Measurements from ENCODE around the gene GATA5. TPM values are rescaled to one million over a fixed set of nuclear protein-coding genes. Genes with fewer than 3 reads are reported as not detected.

GATA5 gene
- total and polyA plus RNA-seq, 10 donors, result 0.02 to 0.19 (median 0.13) TPM; not detected in 7

- Histone ChIP-seq H3K27me3 (replicated peaks in 1 of 7) (peaks cover 0 to 31% (median 4%) of the 10 kb centered on the region in 7 donors), H3K4me1 (peaks cover 0 to under 1% (median 0%) of the 10 kb centered on the region in 6 donors), H3K36me3 (no peaks in the 10 kb centered on the region), H3K27ac (no peak overlapping the region), H3K9me3 (no peaks in the 10 kb centered on the region), H3K4me3 (no peak overlapping the region)
- 83 to 91% (median 89%) methylated on average over 17 to 22 of the region's 22 CpGs for WGBS, 5 donors
- TF ChIP-seq POLR2AphosphoS5 (IDR thresholded peaks at IDR 0.05), result no peak
- no peak for TF ChIP-seq CTCF (IDR thresholded peaks at IDR 0.05 in 8 of 11, conservative IDR thresholded peaks at IDR 0.05 in 3 of 11)
- no peak for TF ChIP-seq POLR2A (IDR thresholded peaks at IDR 0.05)
- no peak for DNase-seq
- intact Hi-C loops (cut with DNase I; ENCODE audit: low total_unique reads), result no loop called here
Measured at GRCh38 chr20:62507991-62508640, 32.3 kb upstream of the GATA5 start.

GRCh38 chr20:62507323-62507722 lies 31.5 kb upstream of the GATA5 start:
- WGBS, 5 donors, result 39 to 71% (median 66%) methylated on average over 2 to 7 of the region's 7 CpGs
- Histone ChIP-seq H3K27ac (no peak overlapping the region), H3K36me3 (no peaks in the 10 kb centered on the region), H3K4me1 (peaks cover 0 to 8% (median 3%) of the 10 kb centered on the region in 6 donors), H3K27me3 (replicated peaks in 1 of 7) (peaks cover 0 to 28% (median 0%) of the 10 kb centered on the region in 7 donors), H3K4me3 (no peak overlapping the region), H3K9me3 (no peaks in the 10 kb centered on the region)
- TF ChIP-seq POLR2A (IDR thresholded peaks at IDR 0.05) (no peak), CTCF (IDR thresholded peaks at IDR 0.05 in 8 of 11, conservative IDR thresholded peaks at IDR 0.05 in 3 of 11) (no peak), POLR2AphosphoS5 (IDR thresholded peaks at IDR 0.05) (no peak)
- intact Hi-C loops (cut with DNase I; ENCODE audit: low total_unique reads), result no loop called here
- DNase-seq, result no peak

GRCh38 chr20:62506791-62507190 lies 31.0 kb upstream of the GATA5 start:
- Histone ChIP-seq H3K9me3 (no peaks in the 10 kb centered on the region), H3K27me3 (replicated peaks in 1 of 7) (peaks cover 0 to 23% (median 0%) of the 10 kb centered on the region in 7 donors), H3K27ac (no peak overlapping the region), H3K4me1 (peaks cover 0 to 13% (median 8%) of the 10 kb centered on the region in 6 donors), H3K4me3 (no peak overlapping the region), H3K36me3 (no peaks in the 10 kb centered on the region)
- intact Hi-C loops (cut with DNase I; ENCODE audit: low total_unique reads), result no loop called here
- TF ChIP-seq POLR2A (IDR thresholded peaks at IDR 0.05) (no peak), POLR2AphosphoS5 (IDR thresholded peaks at IDR 0.05) (no peak), CTCF (IDR thresholded peaks at IDR 0.05 in 8 of 11, conservative IDR thresholded peaks at IDR 0.05 in 3 of 11) (no peak)
- no peak for DNase-seq
- WGBS, 5 donors, result 92 to 96% (median 94%) methylated on average over 15 to 16 of the region's 16 CpGs

GRCh38 chr20:62506087-62506486 lies 30.3 kb upstream of the GATA5 start:
- H3K27me3 ChIP-seq (replicated peaks in 1 of 7), result peaks cover 0 to 16% (median 0%) of the 10 kb centered on the region in 7 donors
- 82 to 93% (median 85%) methylated on average over 9 of the region's 9 CpGs for WGBS, 5 donors
- intact Hi-C loops (cut with DNase I; ENCODE audit: low total_unique reads), result no loop called here
- H3K4me1 ChIP-seq, result peaks cover 0 to 20% (median 10%) of the 10 kb centered on the region in 6 donors
- H3K9me3 ChIP-seq, result no peaks in the 10 kb centered on the region
- TF ChIP-seq CTCF (IDR thresholded peaks at IDR 0.05 in 8 of 11, conservative IDR thresholded peaks at IDR 0.05 in 3 of 11), result no peak
- TF ChIP-seq POLR2A (IDR thresholded peaks at IDR 0.05), result no peak
- TF ChIP-seq POLR2AphosphoS5 (IDR thresholded peaks at IDR 0.05), result no peak
- H3K4me3 ChIP-seq, result no peak overlapping the region
- DNase-seq, result no peak
- no peak overlapping the region for H3K27ac ChIP-seq
- H3K36me3 ChIP-seq, result no peaks in the 10 kb centered on the region

Data from spleen (tissue), 11 donors.